Panc1 (cell line): ENCODE measurements around the gene PAAF1.

Experiments used
- POLR2AphosphoS5 ChIP-seq: IDR thresholded peaks from 2 replicates; pipeline ENCODE4 v1.6.1; 2012; ENCODE audit warnings: mild to moderate bottlenecking, low read depth, low read length, moderate library complexity
- SIN3A ChIP-seq: IDR thresholded peaks from 2 replicates; pipeline ENCODE4 v1.6.1; 2012; ENCODE audit warnings: low read depth, mild to moderate bottlenecking, low read length, moderate library complexity, borderline replicate concordance; ENCODE audit not compliant: insufficient read depth
- TCF7L2 ChIP-seq: IDR thresholded peaks from 2 replicates; pipeline ENCODE4 v1.6.1; 2011; ENCODE audit warnings: mild to moderate bottlenecking, low read depth, low read length, inconsistent platforms
- TF ChIP-seq, protein P1 (sequence below): fragments of 450-650 bp; IDR thresholded peaks from 2 replicates; pipeline ENCODE4 v1.5.1; 2017; ENCODE audit warnings: mild to moderate bottlenecking
- TF ChIP-seq, protein P2 (sequence below), 2 experiments: IDR thresholded peaks; 2 replicates each; pipeline ENCODE4 v1.6.1; 2011 to 2012; ENCODE audit warnings: low read depth in 2 of 2, control low read depth in 1 of 2, low read length in 1 of 2, mild to moderate bottlenecking in 1 of 2, moderate library complexity in 1 of 2; ENCODE audit not compliant: insufficient read depth in 1 of 2

DNA sequence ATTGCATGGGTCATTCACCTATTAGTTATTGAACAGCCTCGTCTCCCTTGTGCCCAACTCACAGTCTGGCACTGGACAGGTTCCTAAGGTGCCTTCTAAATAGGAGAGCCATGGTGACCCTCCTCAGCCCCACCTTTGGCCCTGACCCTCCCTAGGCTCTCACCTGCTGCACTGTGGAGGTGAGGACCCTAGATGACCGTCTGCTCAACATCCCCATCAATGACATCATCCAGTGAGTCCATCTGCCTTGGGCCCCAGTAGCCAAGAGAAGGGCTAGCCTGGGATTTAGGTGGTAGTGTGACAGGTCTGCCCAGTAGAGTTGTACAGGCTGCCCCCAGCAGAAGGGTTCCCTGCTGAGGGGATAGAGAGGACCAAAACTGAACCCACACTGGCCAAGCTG lies 92.3 kb downstream of the PAAF1 start:
- TF ChIP-seq, protein P1, sequence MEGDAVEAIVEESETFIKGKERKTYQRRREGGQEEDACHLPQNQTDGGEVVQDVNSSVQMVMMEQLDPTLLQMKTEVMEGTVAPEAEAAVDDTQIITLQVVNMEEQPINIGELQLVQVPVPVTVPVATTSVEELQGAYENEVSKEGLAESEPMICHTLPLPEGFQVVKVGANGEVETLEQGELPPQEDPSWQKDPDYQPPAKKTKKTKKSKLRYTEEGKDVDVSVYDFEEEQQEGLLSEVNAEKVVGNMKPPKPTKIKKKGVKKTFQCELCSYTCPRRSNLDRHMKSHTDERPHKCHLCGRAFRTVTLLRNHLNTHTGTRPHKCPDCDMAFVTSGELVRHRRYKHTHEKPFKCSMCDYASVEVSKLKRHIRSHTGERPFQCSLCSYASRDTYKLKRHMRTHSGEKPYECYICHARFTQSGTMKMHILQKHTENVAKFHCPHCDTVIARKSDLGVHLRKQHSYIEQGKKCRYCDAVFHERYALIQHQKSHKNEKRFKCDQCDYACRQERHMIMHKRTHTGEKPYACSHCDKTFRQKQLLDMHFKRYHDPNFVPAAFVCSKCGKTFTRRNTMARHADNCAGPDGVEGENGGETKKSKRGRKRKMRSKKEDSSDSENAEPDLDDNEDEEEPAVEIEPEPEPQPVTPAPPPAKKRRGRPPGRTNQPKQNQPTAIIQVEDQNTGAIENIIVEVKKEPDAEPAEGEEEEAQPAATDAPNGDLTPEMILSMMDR: no peak
- no peak for TF ChIP-seq SIN3A
- TF ChIP-seq, protein P2, sequence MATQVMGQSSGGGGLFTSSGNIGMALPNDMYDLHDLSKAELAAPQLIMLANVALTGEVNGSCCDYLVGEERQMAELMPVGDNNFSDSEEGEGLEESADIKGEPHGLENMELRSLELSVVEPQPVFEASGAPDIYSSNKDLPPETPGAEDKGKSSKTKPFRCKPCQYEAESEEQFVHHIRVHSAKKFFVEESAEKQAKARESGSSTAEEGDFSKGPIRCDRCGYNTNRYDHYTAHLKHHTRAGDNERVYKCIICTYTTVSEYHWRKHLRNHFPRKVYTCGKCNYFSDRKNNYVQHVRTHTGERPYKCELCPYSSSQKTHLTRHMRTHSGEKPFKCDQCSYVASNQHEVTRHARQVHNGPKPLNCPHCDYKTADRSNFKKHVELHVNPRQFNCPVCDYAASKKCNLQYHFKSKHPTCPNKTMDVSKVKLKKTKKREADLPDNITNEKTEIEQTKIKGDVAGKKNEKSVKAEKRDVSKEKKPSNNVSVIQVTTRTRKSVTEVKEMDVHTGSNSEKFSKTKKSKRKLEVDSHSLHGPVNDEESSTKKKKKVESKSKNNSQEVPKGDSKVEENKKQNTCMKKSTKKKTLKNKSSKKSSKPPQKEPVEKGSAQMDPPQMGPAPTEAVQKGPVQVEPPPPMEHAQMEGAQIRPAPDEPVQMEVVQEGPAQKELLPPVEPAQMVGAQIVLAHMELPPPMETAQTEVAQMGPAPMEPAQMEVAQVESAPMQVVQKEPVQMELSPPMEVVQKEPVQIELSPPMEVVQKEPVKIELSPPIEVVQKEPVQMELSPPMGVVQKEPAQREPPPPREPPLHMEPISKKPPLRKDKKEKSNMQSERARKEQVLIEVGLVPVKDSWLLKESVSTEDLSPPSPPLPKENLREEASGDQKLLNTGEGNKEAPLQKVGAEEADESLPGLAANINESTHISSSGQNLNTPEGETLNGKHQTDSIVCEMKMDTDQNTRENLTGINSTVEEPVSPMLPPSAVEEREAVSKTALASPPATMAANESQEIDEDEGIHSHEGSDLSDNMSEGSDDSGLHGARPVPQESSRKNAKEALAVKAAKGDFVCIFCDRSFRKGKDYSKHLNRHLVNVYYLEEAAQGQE (IDR thresholded peaks at IDR 0.05; ENCODE audit: insufficient read depth in 1 of 2, low read depth in 2 of 2, low read length in 1 of 2): no peak
- no peak for TF ChIP-seq POLR2AphosphoS5
- TF ChIP-seq TCF7L2: no peak
